Lower leg skin (tissue), 4 donors: Measurements from ENCODE around the gene MCCC1. TPM values are rescaled to one million over a fixed set of nuclear protein-coding genes. Genes with fewer than 3 reads are reported as not detected.
A peak's percentile ranks its signal among the peaks of the same experiment; 100 is the strongest.

Experiments
- DNase-seq, 2 donors: peaks; one replicate each; pipeline ENCODE4 v3.0.0-alpha.2; 2019; ENCODE audit warnings: low spot score in 2 of 2
- H3K4me3 ChIP-seq: fragments of 200-600 bp; sonication (generic); 2 replicates; pipeline ENCODE4 v1.5.1; 2017; ENCODE audit warnings: mild to moderate bottlenecking, low read depth; ENCODE audit not compliant: poor library complexity, severe bottlenecking
- POLR2A ChIP-seq, 2 donors: fragments of 450-650 bp; IDR thresholded peaks; one replicate each; pipeline ENCODE4 v1.6.1; 2016 to 2017; ENCODE audit warnings: antibody characterized with exemption in 2 of 2, mild to moderate bottlenecking in 1 of 2, moderate library complexity in 1 of 2
- whole genome bisulfite sequencing, 2 donors: methylation state at CpG; one replicate each; pipeline ENCODE4 v1.1.5; 2018; 5-methylcytosine and 5-hydroxymethylcytosine counted together
- intact Hi-C: fragments of 100-400 bp; cut with DNase I; formaldehyde crosslinking; loops from one replicate; pipeline ENCODE4 v1.15.0; 2023; ENCODE audit warnings: low total_unique reads
- total RNA-seq, 4 donors: library from RNA; depleted of rRNA; stranded (reverse); fragments of >200 nt; gene quantifications; one replicate each; pipeline ENCODE4 v1.1.0, GENCODE V29; 2016
- TF ChIP-seq, protein P1 (sequence below), 3 donors: fragments of 450-650 bp; IDR thresholded peaks; one replicate each; pipeline ENCODE4 v1.5.1; 2016; ENCODE audit warnings: antibody characterized with exemption in 3 of 3, mild to moderate bottlenecking in 3 of 3, moderate library complexity in 2 of 3

Gene MCCC1
- total RNA-seq, 4 donors from 2014 or later: 31.7 to 43.9 (median 36.9) TPM

DNA sequence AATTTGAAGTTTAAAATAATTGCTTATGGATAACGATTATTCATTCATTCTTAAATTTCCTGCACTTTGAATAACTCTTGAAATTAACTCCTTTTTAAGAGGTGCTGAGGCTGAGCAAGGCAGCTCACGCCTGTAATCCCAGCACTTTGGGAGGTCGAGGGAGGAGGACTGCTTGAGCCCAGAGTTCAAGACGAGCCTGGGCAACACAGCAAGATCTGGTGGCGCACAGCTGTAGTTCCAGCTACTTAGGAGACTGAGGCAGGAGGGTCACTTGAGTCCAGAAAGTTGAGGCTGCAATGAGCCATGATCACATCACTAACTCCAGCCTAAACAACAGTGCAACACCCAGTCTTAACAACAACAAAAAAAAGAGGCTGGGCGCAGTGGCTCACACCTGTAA lies 126.9 kb downstream of the MCCC1 start:
- TF ChIP-seq, protein P1, sequence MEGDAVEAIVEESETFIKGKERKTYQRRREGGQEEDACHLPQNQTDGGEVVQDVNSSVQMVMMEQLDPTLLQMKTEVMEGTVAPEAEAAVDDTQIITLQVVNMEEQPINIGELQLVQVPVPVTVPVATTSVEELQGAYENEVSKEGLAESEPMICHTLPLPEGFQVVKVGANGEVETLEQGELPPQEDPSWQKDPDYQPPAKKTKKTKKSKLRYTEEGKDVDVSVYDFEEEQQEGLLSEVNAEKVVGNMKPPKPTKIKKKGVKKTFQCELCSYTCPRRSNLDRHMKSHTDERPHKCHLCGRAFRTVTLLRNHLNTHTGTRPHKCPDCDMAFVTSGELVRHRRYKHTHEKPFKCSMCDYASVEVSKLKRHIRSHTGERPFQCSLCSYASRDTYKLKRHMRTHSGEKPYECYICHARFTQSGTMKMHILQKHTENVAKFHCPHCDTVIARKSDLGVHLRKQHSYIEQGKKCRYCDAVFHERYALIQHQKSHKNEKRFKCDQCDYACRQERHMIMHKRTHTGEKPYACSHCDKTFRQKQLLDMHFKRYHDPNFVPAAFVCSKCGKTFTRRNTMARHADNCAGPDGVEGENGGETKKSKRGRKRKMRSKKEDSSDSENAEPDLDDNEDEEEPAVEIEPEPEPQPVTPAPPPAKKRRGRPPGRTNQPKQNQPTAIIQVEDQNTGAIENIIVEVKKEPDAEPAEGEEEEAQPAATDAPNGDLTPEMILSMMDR (IDR thresholded peaks at IDR 0.05): no peak
- no peak for TF ChIP-seq POLR2A (IDR thresholded peaks at IDR 0.05)
- intact Hi-C loops: no loop called here
- 87 to 91% methylated on average over 6 of the region's 6 CpGs for WGBS, 2 donors
- no peak overlapping the region for H3K4me3 ChIP-seq
- DNase-seq: peak in 1 of 2 donors; percentile 29

DNA sequence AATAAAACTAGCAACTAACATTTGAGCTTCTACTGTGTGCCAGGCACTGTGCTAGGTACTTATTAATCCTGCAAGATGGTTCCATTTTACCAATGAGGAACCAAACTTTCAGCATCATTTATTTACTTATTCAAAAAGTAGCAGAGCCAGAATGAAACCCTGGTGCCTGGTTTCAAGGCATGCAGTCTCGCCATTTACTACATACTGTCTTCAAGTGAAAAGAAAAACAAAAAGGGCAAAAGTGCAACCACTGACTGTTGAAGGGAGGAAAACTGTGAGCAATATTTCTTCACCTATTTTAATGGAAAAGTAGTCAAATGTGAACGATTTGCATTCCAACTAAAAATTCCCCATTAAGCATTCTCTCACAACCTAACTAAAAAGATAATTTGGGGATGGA lies 127.7 kb downstream of the MCCC1 start:
- WGBS, 2 donors: 75 to 81% methylated on average over 2 of the region's 2 CpGs
- H3K4me3 ChIP-seq: no peak overlapping the region
- no peak for DNase-seq
- intact Hi-C loops: no loop called here
- TF ChIP-seq, protein P1 (IDR thresholded peaks at IDR 0.05): no peak
- TF ChIP-seq POLR2A (IDR thresholded peaks at IDR 0.05): no peak

DNA sequence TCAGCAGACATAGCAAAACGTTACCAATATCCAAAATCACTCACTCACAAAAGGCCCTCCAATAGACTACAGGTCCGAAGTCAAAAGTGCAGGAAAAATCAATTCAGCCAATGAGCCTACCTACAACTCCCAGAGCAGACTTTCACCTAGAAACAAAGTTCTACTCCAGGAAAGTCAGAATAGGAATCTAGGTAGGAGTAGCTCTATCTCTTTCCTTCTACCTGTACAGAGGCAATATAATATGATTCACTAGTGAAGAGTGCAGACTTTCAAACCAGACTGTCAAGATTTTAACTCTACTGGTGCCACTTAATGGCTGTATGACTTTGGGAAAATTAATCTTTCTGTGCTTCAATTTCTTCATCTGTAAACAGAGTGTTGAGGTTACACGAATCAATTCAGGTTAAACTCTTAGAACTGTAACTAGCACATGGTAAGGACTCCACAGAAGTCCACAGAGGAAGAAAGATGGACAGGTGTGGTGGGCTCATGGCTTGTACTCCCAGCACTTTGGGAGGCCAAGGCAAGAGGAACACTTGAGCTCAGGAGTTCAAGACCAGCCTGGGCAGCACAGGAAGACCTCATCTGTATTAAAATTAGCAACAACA lies 128.4 kb downstream of the MCCC1 start:
- H3K4me3 ChIP-seq: no peak overlapping the region
- TF ChIP-seq, protein P1 (IDR thresholded peaks at IDR 0.05): no peak
- no peak for TF ChIP-seq POLR2A (IDR thresholded peaks at IDR 0.05)
- intact Hi-C loops: no loop called here
- no peak for DNase-seq
- WGBS, 2 donors: 76 to 84% methylated on average over 3 of the region's 3 CpGs

DNA sequence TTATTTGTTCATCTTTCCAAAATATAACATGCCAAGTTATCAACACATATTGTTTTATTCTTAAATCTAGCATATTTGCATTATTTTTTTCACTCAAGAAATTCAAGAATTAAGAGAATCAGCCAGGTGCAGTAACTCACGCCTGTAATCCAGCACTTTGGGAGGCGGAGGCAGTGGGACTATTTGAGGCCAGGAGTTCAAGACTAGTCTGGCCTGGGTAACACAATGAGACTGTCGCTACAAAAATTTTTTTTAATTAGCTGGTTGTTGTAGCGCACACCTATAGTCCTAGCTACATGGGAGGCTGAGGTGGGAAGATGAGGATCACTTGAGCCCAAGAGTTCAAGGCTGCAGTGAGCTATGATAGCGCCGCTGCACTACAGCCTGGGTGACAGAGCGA lies 129.4 kb downstream of the MCCC1 start:
- 95 to 97% methylated on average over 7 of the region's 7 CpGs for WGBS, 2 donors
- DNase-seq: peak in 1 of 2 donors; percentile 42

DNA sequence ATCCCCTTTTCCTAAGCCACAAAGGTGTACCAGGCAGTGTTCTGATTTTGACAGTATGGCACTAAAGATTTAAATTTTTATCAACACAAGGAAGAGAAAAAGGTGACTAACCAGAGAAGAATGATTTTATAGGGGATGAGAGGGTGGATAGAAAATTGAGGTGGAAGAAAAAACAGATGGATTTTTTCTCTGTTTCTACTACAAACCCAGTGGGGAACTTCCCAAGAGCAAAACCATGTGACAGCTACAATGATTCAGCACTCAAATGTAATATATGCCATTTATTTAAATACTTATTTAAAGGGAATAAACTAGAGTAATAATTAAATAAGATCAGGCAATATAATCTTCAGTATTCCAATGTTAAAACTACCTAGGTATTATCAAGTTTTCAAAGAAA lies 130.0 kb downstream of the MCCC1 start:
- no peak for DNase-seq
- no peak overlapping the region for H3K4me3 ChIP-seq
- intact Hi-C loops: no loop called here
- no peak for TF ChIP-seq POLR2A (IDR thresholded peaks at IDR 0.05)
- TF ChIP-seq, protein P1 (IDR thresholded peaks at IDR 0.05): no peak

More for the DNA sequence above, 129.4 kb downstream of the MCCC1 start:
- H3K4me3 ChIP-seq: no peak overlapping the region
- intact Hi-C loops: no loop called here
- TF ChIP-seq, protein P1 (IDR thresholded peaks at IDR 0.05): no peak
- no peak for TF ChIP-seq POLR2A (IDR thresholded peaks at IDR 0.05)
